ENCODE results near the gene ZNF280D.

Gene ZNF280D

GRCh38 chr15:56659197-56659596 is 74.1 kb downstream of the ZNF280D start:
- Mint-ChIP-seq H3K4me1 (ENCODE audit: low read depth) (no peaks in the 10 kb centered on the region), H3K36me3 (ENCODE audit: low read depth) (peaks cover 43% of the 10 kb centered on the region), H3K27me3 (no peaks in the 10 kb centered on the region), H3K4me3 (no peak overlapping the region), H3K27ac (no peak overlapping the region), H3K9me3 (no peaks in the 10 kb centered on the region)

GRCh38 chr15:56654624-56655023 is 78.7 kb downstream of the ZNF280D start:
- Mint-ChIP-seq H3K4me1 (ENCODE audit: low read depth) (no peaks in the 10 kb centered on the region), H3K27me3 (no peaks in the 10 kb centered on the region), H3K9me3 (no peaks in the 10 kb centered on the region), H3K27ac (no peak overlapping the region), H3K4me3 (no peak overlapping the region), H3K36me3 (ENCODE audit: low read depth) (peaks cover 27% of the 10 kb centered on the region)

- H3K4me1 Mint-ChIP-seq (ENCODE audit: low read depth), result no peaks in the 10 kb centered on the region
- peaks cover 27% of the 10 kb centered on the region for H3K36me3 Mint-ChIP-seq (ENCODE audit: low read depth)
- H3K4me3 Mint-ChIP-seq, result no peak overlapping the region
- no peaks in the 10 kb centered on the region for H3K9me3 Mint-ChIP-seq
- H3K27me3 Mint-ChIP-seq, result no peaks in the 10 kb centered on the region
- H3K27ac Mint-ChIP-seq, result no peak overlapping the region
Measured at GRCh38 chr15:56654216-56654615, 79.1 kb downstream of the ZNF280D start.

DNA sequence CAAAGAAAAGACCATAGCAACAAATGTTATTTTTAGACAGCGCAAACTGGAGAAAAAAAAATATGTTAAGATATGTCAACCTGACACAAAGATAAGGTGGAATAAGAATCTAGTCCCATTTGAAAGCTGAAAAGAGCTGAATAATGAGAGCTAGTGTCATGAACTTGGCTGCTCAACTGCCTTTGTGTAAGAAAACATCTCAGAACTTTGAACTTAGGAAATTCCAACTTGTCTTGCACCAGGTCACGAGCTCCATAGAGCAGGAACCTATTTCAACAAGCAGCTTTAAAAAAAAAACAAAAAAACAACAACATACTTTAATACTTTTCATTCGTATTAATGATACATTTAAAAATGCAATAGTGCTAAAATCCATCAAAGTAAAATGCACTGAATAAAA is 79.5 kb downstream of the ZNF280D start:
- Mint-ChIP-seq H3K9me3 (no peaks in the 10 kb centered on the region), H3K36me3 (ENCODE audit: low read depth) (peaks cover 27% of the 10 kb centered on the region)

DNA sequence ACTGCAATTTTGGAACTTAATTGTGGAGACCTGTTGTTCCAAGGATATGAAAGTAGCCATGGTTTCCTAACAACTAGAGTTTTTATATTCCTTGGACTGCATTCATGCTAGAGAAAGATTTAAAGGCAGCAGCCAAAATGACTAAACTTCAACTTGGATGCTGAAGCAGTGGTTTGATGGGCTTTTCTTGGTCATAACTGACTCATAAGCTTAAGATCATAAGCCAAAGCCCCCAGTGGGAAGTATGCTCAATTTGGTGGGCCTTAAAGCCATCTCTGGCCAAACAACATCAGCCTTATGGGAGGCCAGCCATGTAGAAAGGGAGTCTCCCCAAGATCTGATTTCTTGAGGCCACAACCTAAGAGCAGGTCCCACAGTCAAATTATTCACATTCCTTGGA is 80.2 kb downstream of the ZNF280D start:
- H3K9me3 Mint-ChIP-seq, result no peaks in the 10 kb centered on the region
- no peaks in the 10 kb centered on the region for H3K4me1 Mint-ChIP-seq (ENCODE audit: low read depth)
- no peaks in the 10 kb centered on the region for H3K27me3 Mint-ChIP-seq
- peaks cover 26% of the 10 kb centered on the region for H3K36me3 Mint-ChIP-seq (ENCODE audit: low read depth)
- H3K27ac Mint-ChIP-seq, result no peak overlapping the region
- no peak overlapping the region for H3K4me3 Mint-ChIP-seq

More for the DNA sequence above, 79.5 kb downstream of the ZNF280D start:
- Mint-ChIP-seq H3K4me1 (ENCODE audit: low read depth) (no peaks in the 10 kb centered on the region), H3K27me3 (no peaks in the 10 kb centered on the region), H3K27ac (no peak overlapping the region), H3K4me3 (no peak overlapping the region)

DNA sequence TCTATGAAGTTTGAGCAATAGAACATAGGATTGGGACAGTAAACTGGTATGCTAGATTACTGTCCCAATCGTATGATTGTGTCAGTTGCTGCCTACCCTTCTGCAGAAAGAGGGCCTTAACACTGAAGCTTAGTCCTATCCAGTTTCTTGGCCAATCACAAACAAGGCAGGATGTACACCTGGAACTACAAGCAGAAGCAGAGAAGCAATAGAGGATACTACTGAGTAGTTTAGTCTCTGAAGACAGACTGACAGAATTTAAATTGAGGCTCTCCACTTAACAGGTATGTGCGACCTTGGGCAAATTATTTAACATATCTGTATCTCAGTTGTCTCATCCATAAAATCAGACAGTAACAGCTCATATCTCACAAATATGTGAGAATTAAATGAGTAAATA is 85.0 kb downstream of the ZNF280D start:
- no peaks in the 10 kb centered on the region for H3K9me3 Mint-ChIP-seq
- peaks cover 20% of the 10 kb centered on the region for H3K36me3 Mint-ChIP-seq (ENCODE audit: low read depth)
- no peaks in the 10 kb centered on the region for H3K27me3 Mint-ChIP-seq
- no peak overlapping the region for H3K27ac Mint-ChIP-seq
- no peak overlapping the region for H3K4me3 Mint-ChIP-seq
- H3K4me1 Mint-ChIP-seq (ENCODE audit: low read depth), result no peaks in the 10 kb centered on the region

DNA sequence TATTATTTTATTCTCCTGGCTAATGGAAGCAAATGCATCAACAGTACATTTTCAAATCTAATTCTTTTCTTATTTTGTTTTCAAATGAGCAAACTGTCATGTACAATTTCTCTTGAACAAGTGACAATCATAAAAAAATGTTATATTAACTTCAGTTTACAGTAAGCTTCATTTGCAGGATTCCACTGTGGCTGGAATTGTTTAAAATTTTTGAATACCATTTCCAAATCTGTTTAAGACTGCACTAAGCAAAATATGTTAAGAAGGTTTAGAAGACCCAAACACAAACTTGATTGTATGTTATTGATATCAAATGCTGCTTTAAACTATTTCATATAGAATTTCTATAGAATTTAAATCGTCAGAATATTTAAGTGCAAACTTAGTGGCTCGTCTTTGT is 92.8 kb downstream of the ZNF280D start:
- Mint-ChIP-seq H3K4me1 (ENCODE audit: low read depth) (no peaks in the 10 kb centered on the region), H3K27ac (no peak overlapping the region), H3K27me3 (no peaks in the 10 kb centered on the region), H3K9me3 (no peaks in the 10 kb centered on the region), H3K4me3 (no peak overlapping the region), H3K36me3 (ENCODE audit: low read depth) (peaks cover 6% of the 10 kb centered on the region)

- Mint-ChIP-seq H3K4me3 (no peak overlapping the region), H3K4me1 (ENCODE audit: low read depth) (no peaks in the 10 kb centered on the region), H3K27me3 (no peaks in the 10 kb centered on the region), H3K27ac (no peak overlapping the region), H3K9me3 (no peaks in the 10 kb centered on the region), H3K36me3 (ENCODE audit: low read depth) (peaks cover 6% of the 10 kb centered on the region)
Measured at GRCh38 chr15:56640127-56640526, 93.2 kb downstream of the ZNF280D start.

DNA sequence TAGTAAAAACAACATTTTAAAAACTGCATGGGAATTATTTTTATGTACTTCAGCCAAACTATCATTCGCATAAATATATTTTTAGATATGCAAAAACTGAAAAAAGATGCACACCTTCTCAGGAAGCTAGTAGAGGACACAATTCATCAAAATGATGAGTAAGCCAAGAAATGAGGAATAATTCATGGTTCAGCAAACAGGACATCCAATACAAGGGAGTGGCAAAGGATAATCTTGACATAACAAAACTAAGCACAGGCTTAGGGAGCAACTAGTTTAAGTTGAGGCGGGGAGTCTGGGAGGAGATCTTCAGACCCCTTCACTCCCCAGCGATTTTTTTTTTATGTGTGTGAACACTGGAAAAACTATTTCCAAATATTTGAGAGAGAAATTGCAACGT is 93.7 kb downstream of the ZNF280D start:
- no peak overlapping the region for H3K4me3 Mint-ChIP-seq
- no peaks in the 10 kb centered on the region for H3K9me3 Mint-ChIP-seq
- H3K4me1 Mint-ChIP-seq (ENCODE audit: low read depth), result no peaks in the 10 kb centered on the region
- no peaks in the 10 kb centered on the region for H3K27me3 Mint-ChIP-seq
- no peak overlapping the region for H3K27ac Mint-ChIP-seq
- peaks cover 6% of the 10 kb centered on the region for H3K36me3 Mint-ChIP-seq (ENCODE audit: low read depth)

GRCh38 chr15:56631765-56632164 is 101.5 kb downstream of the ZNF280D start:
- peaks cover 13% of the 10 kb centered on the region for H3K36me3 Mint-ChIP-seq (ENCODE audit: low read depth)
- no peaks in the 10 kb centered on the region for H3K9me3 Mint-ChIP-seq
- peaks cover 5% of the 10 kb centered on the region for H3K4me1 Mint-ChIP-seq (ENCODE audit: low read depth)
- no peak overlapping the region for H3K27ac Mint-ChIP-seq
- no peaks in the 10 kb centered on the region for H3K27me3 Mint-ChIP-seq
- H3K4me3 Mint-ChIP-seq, result no peak overlapping the region

DNA sequence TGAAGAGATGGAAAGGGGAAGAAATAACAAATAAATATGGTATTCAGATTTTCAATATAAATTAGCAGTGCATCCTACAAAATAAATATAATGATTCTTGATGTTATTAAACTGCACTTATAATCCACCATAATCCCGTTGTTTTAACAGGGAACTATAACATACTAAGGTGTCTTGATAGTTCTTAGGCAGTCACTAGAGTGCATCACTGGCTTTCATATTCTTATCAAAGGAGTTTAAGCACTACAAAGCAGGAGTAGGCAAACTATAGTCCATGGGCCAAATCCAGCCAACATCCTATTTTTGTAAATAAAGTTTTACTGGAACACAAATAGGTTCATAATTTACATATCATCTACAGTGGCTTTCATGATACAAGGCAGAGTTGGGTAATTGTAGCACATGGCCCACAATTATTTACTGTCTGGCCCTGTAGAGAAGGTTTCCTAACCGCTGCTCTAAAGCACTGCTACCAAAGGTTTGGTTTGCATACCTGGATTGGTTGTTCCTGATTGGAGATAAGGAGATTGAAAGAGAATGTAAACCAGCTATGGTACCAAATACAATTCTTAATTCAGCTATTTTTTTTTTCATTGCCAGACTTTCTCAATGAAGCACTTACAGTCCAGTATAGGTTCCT is 104.3 kb downstream of the ZNF280D start:
- Mint-ChIP-seq H3K27ac (no peak overlapping the region), H3K4me3 (no peak overlapping the region), H3K9me3 (no peaks in the 10 kb centered on the region), H3K36me3 (ENCODE audit: low read depth) (peaks cover 13% of the 10 kb centered on the region), H3K4me1 (ENCODE audit: low read depth) (peaks cover 5% of the 10 kb centered on the region), H3K27me3 (no peaks in the 10 kb centered on the region)

GRCh38 chr15:56619887-56620286 is 113.4 kb downstream of the ZNF280D start:
- no peak overlapping the region for H3K4me3 Mint-ChIP-seq
- no peaks in the 10 kb centered on the region for H3K36me3 Mint-ChIP-seq (ENCODE audit: low read depth)
- H3K27ac Mint-ChIP-seq, result no peak overlapping the region
- H3K27me3 Mint-ChIP-seq, result peaks cover 6% of the 10 kb centered on the region
- no peaks in the 10 kb centered on the region for H3K4me1 Mint-ChIP-seq (ENCODE audit: low read depth)
- peaks cover 7% of the 10 kb centered on the region for H3K9me3 Mint-ChIP-seq

- Mint-ChIP-seq H3K27me3 (peaks cover 10% of the 10 kb centered on the region), H3K36me3 (ENCODE audit: low read depth) (no peaks in the 10 kb centered on the region), H3K4me1 (ENCODE audit: low read depth) (no peaks in the 10 kb centered on the region), H3K4me3 (no peak overlapping the region), H3K9me3 (peaks cover 7% of the 10 kb centered on the region), H3K27ac (no peak overlapping the region)
Measured at GRCh38 chr15:56617628-56618027, 115.7 kb downstream of the ZNF280D start.

DNA sequence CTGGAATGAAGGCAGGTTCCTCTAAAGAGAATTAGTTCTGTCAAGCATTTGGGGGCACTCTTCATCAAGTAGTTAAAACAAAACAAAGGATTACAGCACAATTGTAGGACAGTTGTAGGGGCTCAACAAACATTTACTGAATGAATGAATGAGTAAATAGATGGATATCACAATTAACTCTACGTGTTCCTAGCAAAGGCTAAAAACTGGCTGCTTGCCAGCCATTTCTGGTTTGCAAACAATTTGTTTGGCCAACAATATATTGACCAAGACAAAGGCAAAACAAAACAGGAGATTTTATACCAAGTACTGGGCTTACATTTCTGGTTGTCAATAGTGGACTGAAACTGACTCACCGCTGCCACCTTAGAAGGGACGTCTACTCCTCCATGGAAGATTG is 116.8 kb downstream of the ZNF280D start:
- Mint-ChIP-seq H3K4me3 (no peak overlapping the region), H3K36me3 (ENCODE audit: low read depth) (no peaks in the 10 kb centered on the region), H3K4me1 (ENCODE audit: low read depth) (no peaks in the 10 kb centered on the region), H3K27ac (no peak overlapping the region), H3K27me3 (peaks cover 10% of the 10 kb centered on the region), H3K9me3 (peaks cover 7% of the 10 kb centered on the region)

- Mint-ChIP-seq H3K36me3 (ENCODE audit: low read depth) (no peaks in the 10 kb centered on the region), H3K27me3 (peaks cover 10% of the 10 kb centered on the region), H3K27ac (no peak overlapping the region), H3K9me3 (no peaks in the 10 kb centered on the region), H3K4me3 (no peak overlapping the region), H3K4me1 (ENCODE audit: low read depth) (no peaks in the 10 kb centered on the region)
Measured at GRCh38 chr15:56613811-56614210, 119.5 kb downstream of the ZNF280D start.

DNA sequence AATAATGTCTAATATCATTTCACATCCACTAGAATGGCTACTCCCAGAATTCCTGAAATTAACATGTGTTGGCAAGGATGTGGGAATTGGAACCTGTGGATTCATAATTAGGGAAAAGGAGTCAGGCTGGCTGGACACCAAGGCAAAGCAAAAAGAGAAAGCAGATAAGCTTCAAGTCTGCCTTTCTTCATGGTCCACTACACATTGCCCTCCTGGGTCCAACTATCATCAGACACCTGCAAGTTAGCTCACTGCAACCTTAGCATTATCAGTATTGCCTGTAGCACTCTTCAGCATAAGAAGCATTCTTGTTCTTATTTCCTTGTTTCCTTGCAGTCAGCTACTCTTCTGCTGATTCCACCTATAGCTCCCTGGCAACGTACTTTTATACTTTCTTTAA is 124.3 kb downstream of the ZNF280D start:
- no peaks in the 10 kb centered on the region for H3K9me3 Mint-ChIP-seq
- H3K36me3 Mint-ChIP-seq (ENCODE audit: low read depth), result no peaks in the 10 kb centered on the region
- peaks cover 12% of the 10 kb centered on the region for H3K4me1 Mint-ChIP-seq (ENCODE audit: low read depth)
- H3K4me3 Mint-ChIP-seq, result no peak overlapping the region
- peaks cover 16% of the 10 kb centered on the region for H3K27me3 Mint-ChIP-seq
- no peak overlapping the region for H3K27ac Mint-ChIP-seq

All from stimulated activated naive CD8-positive, alpha-beta T cell treated with anti-CD3 and anti-CD28 coated beads, Interleukin-15, Interleukin-2, amounts not matched to agents 100 ng/mL and 50 ng/mL, for 24 hours (primary cell).